Sigmoid colon (tissue), 3 donors: Measurements from ENCODE around the gene COL28A1.

Source experiments
- CTCF ChIP-seq, 4 experiments: fragments of 450-650 bp in 3 of 4; fragments of 200-600 bp in 1 of 4; IDR thresholded peaks; one replicate each; pipeline ENCODE4 v1.5.1; 2016 to 2019; ENCODE audit warnings: antibody characterized with exemption in 4 of 4, mild to moderate bottlenecking in 3 of 4, moderate library complexity in 2 of 4
- POLR2A ChIP-seq, 2 donors: fragments of 450-650 bp; IDR thresholded peaks; one replicate each; pipeline ENCODE4 v1.6.1; 2016; ENCODE audit warnings: antibody characterized with exemption in 2 of 2, mild to moderate bottlenecking in 2 of 2, moderate library complexity in 2 of 2

GRCh38 chr7:7474436-7474835 is 61.2 kb downstream of the COL28A1 start:
- TF ChIP-seq POLR2A (IDR thresholded peaks at IDR 0.05): no peak
- TF ChIP-seq CTCF (IDR thresholded peaks at IDR 0.05): no peak
